H1 (cell line): ENCODE results near the gene TMEM198. TPM values are rescaled to one million over a fixed set of nuclear protein-coding genes. Genes with fewer than 3 reads are reported as not detected.

Experiments
- ATF2 ChIP-seq: IDR thresholded peaks from 2 replicates; pipeline ENCODE4 v1.6.1; 2012; ENCODE audit warnings: low read length, inconsistent platforms
- ATF3 ChIP-seq: IDR thresholded peaks from 2 replicates; pipeline ENCODE4 v1.6.1; 2011; ENCODE audit warnings: low read depth, mild to moderate bottlenecking, low read length; ENCODE audit not compliant: insufficient read depth
- BACH1 ChIP-seq: IDR thresholded peaks from 2 replicates; pipeline ENCODE4 v1.6.1; 2012; ENCODE audit warnings: low read length, improper control_type of control experiment
- CTCF ChIP-seq, 3 experiments: IDR thresholded peaks; 1 replicate in 2 of 3; 2 replicates in 1 of 3; pipeline versions ENCODE4 v1.5.1 to v1.6.1; 2011; ENCODE audit warnings: low read length in 3 of 3, mild to moderate bottlenecking in 3 of 3, inconsistent platforms in 2 of 3, low read depth in 1 of 3, moderate library complexity in 1 of 3; ENCODE audit not compliant: insufficient read depth in 1 of 3; ENCODE audit errors: control extremely low read depth in 1 of 3
- EGR1 ChIP-seq: IDR thresholded peaks from 2 replicates; pipeline ENCODE4 v1.6.1; 2011; ENCODE audit warnings: low read depth, low read length, borderline replicate concordance
- FOSL1 ChIP-seq: IDR thresholded peaks from 2 replicates; pipeline ENCODE4 v1.6.1; 2011; ENCODE audit warnings: mild to moderate bottlenecking, low read depth, low read length, moderate library complexity; ENCODE audit not compliant: insufficient read depth
- GTF2F1 ChIP-seq: IDR thresholded peaks from 2 replicates; pipeline ENCODE4 v1.6.1; 2012; ENCODE audit warnings: low read depth, low read length, improper control_type of control experiment, borderline replicate concordance
- JUN ChIP-seq: IDR thresholded peaks from 2 replicates; pipeline ENCODE4 v1.6.1; 2011; ENCODE audit warnings: low read depth, mild to moderate bottlenecking, improper control_type of control experiment, low read length
- KDM4A ChIP-seq: IDR thresholded peaks from one replicate; pipeline ENCODE4 v1.7.1; 2012; ENCODE audit warnings: low read depth, mild to moderate bottlenecking, moderate library complexity, low read length, inconsistent platforms; ENCODE audit not compliant: severe bottlenecking
- MAX ChIP-seq: IDR thresholded peaks from 2 replicates; pipeline ENCODE4 v1.6.1; 2012; ENCODE audit warnings: inconsistent platforms
- NANOG ChIP-seq: IDR thresholded peaks from 2 replicates; pipeline ENCODE4 v1.6.1; 2011; ENCODE audit warnings: low read length, low read depth, mild to moderate bottlenecking, inconsistent platforms; ENCODE audit not compliant: insufficient read depth, poor library complexity, severe bottlenecking
- POLR2AphosphoS5 ChIP-seq: IDR thresholded peaks from 2 replicates; pipeline ENCODE4 v1.6.1; 2011; ENCODE audit warnings: low read depth, low read length
- SP4 ChIP-seq: IDR thresholded peaks from 2 replicates; pipeline ENCODE4 v1.6.1; 2012; ENCODE audit warnings: low read length, inconsistent platforms
- SRF ChIP-seq: IDR thresholded peaks from 2 replicates; pipeline ENCODE4 v1.6.1; 2011; ENCODE audit warnings: mild to moderate bottlenecking, low read depth, low read length, moderate library complexity
- TBP ChIP-seq: IDR thresholded peaks from 2 replicates; pipeline ENCODE4 v1.6.1; 2011; ENCODE audit warnings: low read depth, low read length, improper control_type of control experiment
- TCF12 ChIP-seq: IDR thresholded peaks from 2 replicates; pipeline ENCODE4 v1.6.1; 2011; ENCODE audit warnings: low read depth, mild to moderate bottlenecking, low read length
- USF2 ChIP-seq: IDR thresholded peaks from 2 replicates; pipeline ENCODE4 v1.6.1; 2011; ENCODE audit warnings: low read length, improper control_type of control experiment
- polyA plus RNA-seq, 7 experiments: library from polyadenylated mRNA; depleted of rRNA in 3 of 7; stranded (reverse) in 5 of 7; unstranded in 2 of 7; fragments of >200 nt in 5 of 7; fragments of 200-250 nt in 2 of 7; gene quantifications; 1 replicate in 5 of 7; 2 replicates in 1 of 7; 4 replicates in 1 of 7; pipeline versions ENCODE4 v1.2.1 to v1.2.3, GENCODE V29; 2011 to 2013; ENCODE audit warnings: missing spikeins in 2 of 7, mixed read lengths in 2 of 7
- total RNA-seq: library from RNA; stranded (reverse); fragmentation: NEBNext Ultra II Directional; extraction: Animal tissue kit (Norgen Biotek cat#: 25700); gene quantifications from 2 replicates; pipeline ENCODE4 v1.2.1, GENCODE V29; 2021

TMEM198 gene
- total and polyA plus RNA-seq, 2 of the 8 experiments (the other 6 are each of a cell fraction or from before 2014, with no cell fraction given): 10.2 to 10.4 TPM

- no peak for TF ChIP-seq ATF2
- TF ChIP-seq POLR2AphosphoS5: peak; percentile 44; the same call in 1 of the 2 replicates
- TF ChIP-seq EGR1: 0 out of 2 replicates have a peak, but pooled peaks have one; percentile 11
- TF ChIP-seq KDM4A: peak; percentile 75
- TF ChIP-seq ATF3: peak; percentile 18; the same call in 1 of the 2 replicates
- TF ChIP-seq CTCF (IDR thresholded peaks at IDR 0.05; ENCODE audit: control extremely low read depth in 1 of 3, insufficient read depth in 1 of 3, low read depth in 1 of 3, low read length in 3 of 3): peak in 2 of 3 experiments; percentile 80 to 81; a peak in 3 of 4 replicates
- no peak for TF ChIP-seq NANOG
- TF ChIP-seq SRF: 0 out of 2 replicates have a peak, but pooled peaks have one; percentile 45
- TF ChIP-seq BACH1: 0 out of 2 replicates have a peak, but pooled peaks have one; percentile 6
- TF ChIP-seq TCF12: peak; percentile 96; the same call in 1 of the 2 replicates
- peak; percentile 74; the same call in 1 of the 2 replicates for TF ChIP-seq TBP
- TF ChIP-seq MAX: peak; percentile 93
- TF ChIP-seq GTF2F1: no peak
- 0 out of 2 replicates have a peak, but pooled peaks have one; percentile 62 for TF ChIP-seq SP4
- TF ChIP-seq JUN: no peak
- 0 out of 2 replicates have a peak, but pooled peaks have one; percentile 0 for TF ChIP-seq FOSL1
- no peak for TF ChIP-seq USF2
Measured at GRCh38 chr2:219541611-219542180, 2.1 kb upstream of the TMEM198 start (continued).
